ENCODE results near the gene C3orf18. TPM values are rescaled to one million over a fixed set of nuclear protein-coding genes. Genes with fewer than 3 reads are reported as not detected.

The C3orf18 gene
- total and polyA plus RNA-seq, 12 donors, result 6.6 to 44.3 (median 14.7) TPM

DNA sequence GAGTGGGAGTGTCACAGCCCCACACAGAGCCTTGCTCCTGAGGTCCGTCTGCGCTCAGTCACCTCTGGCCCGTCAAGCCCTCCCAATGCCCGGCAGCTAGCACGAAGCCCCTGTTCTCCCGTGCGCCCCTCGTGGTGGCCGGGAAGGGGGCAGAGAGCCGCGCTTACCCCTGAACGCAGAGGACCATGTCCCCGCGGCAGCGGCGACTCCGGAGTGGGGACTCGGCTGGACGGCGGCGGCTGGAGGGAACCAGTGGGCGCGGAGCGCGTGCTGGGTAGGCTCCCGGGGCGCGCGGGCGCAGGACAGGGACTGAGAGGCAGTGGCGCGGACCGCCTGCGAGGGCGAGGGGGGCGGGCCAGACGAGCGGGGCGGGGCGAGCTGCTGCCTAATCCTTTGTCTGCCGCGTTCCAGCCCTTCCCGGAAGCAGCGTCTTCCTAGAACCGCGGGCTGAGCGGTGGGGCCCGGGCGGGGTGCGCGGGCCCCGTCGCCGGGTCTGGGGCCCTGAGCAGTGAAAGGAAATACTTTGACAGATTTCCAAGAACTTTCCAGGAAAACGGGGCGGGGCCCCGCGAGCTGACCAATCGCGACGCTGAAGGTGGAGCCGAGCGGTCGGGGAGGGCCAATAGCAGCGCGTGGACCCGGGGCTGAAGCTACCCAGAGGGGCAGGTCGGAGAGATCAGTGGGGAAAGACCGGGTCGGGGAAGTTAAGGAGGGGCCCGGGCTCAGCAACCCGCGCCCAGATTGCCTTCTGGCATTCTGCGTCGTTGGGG, 44.1 kb upstream of the C3orf18 start, which contains the start of gene CISH:
Gene CISH, minus strand, starts transcription at position 311 of the 770 bp plus-strand sequence. Its CDS starts 124 bp downstream, at position 187.
- peaks cover 0 to 11% of the 10 kb centered on the region in 2 donors for H3K36me3 ChIP-seq (replicated peaks in 1 of 2)
- intact Hi-C loops (cut with DNase I), result loop anchor here (2.0 to 10.0 kb wide), 3 partner anchors 39 to 763 kb away; no protein-coding TSS in a partner anchor
- 0 to 1% (median 0%) methylated on average over 6 to 75 of the region's 75 CpGs for WGBS, 4 donors
- TF ChIP-seq, protein P1, sequence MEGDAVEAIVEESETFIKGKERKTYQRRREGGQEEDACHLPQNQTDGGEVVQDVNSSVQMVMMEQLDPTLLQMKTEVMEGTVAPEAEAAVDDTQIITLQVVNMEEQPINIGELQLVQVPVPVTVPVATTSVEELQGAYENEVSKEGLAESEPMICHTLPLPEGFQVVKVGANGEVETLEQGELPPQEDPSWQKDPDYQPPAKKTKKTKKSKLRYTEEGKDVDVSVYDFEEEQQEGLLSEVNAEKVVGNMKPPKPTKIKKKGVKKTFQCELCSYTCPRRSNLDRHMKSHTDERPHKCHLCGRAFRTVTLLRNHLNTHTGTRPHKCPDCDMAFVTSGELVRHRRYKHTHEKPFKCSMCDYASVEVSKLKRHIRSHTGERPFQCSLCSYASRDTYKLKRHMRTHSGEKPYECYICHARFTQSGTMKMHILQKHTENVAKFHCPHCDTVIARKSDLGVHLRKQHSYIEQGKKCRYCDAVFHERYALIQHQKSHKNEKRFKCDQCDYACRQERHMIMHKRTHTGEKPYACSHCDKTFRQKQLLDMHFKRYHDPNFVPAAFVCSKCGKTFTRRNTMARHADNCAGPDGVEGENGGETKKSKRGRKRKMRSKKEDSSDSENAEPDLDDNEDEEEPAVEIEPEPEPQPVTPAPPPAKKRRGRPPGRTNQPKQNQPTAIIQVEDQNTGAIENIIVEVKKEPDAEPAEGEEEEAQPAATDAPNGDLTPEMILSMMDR (IDR thresholded peaks at IDR 0.05), result peak in 5 of 6 experiments; percentile 13 to 45 (median 17)
- peak; percentile 62 to 69 for TF ChIP-seq POLR2A (IDR thresholded peaks at IDR 0.05)
- peaks cover 7 to 36% of the 10 kb centered on the region in 2 donors for H3K4me1 ChIP-seq (replicated peaks in 1 of 2)
- no peaks in the 10 kb centered on the region for H3K27me3 ChIP-seq
- peak; percentile 95 to 97 (median 96) for DNase-seq
- peak within 1 kb of the TSS; percentile 10 to 79 (median 44) for H3K4me3 ChIP-seq
- peak within 1 kb of the TSS in 4 of 5 donors; percentile 43 to 83 (median 78) for H3K27ac ChIP-seq
- no peaks in the 10 kb centered on the region for H3K9me3 ChIP-seq (replicated peaks in 1 of 3)

DNA sequence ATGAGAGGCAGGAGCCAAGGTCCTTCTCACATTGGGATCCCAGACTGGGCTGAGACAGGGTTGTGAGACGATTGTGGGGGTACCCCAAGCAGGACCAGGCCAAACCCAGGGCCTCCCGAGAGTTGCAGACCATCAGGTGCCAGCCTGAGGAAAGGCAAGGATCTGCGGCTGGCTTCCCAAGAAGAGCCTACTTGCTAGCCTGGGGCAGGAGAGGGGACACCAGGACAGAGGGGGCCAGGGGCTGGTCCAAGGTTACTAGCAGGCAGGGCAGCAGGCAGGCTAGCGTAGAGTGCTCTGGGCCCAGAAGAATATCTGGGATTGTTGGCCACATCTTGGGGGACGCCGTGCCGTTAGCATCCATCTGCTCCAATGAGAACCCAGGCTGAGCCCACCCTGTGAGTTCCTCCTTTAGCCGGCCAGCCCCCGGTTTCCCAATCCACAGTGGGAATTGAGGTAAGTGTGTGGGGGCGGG, 43.5 kb upstream of the C3orf18 start:
- H3K4me3 ChIP-seq, result peak overlapping the region; percentile 10 to 79 (median 44)
- intact Hi-C loops (cut with DNase I), result loop anchor here (5.0 to 10.0 kb wide), 2 partner anchors 94 to 764 kb away; no protein-coding TSS in a partner anchor
- no peak for DNase-seq
- no peaks in the 10 kb centered on the region for H3K27me3 ChIP-seq
- H3K27ac ChIP-seq, result peak overlapping the region in 4 of 5 donors; percentile 43 to 83 (median 78)
- WGBS, 4 donors, result 7 to 28% (median 24%) methylated on average over 5 to 10 of the region's 10 CpGs
- peaks cover 7 to 30% of the 10 kb centered on the region in 2 donors for H3K4me1 ChIP-seq (replicated peaks in 1 of 2)
- peaks cover 0 to 17% of the 10 kb centered on the region in 2 donors for H3K36me3 ChIP-seq (replicated peaks in 1 of 2)
- TF ChIP-seq, protein P1 (IDR thresholded peaks at IDR 0.05), result no peak
- TF ChIP-seq POLR2A (IDR thresholded peaks at IDR 0.05), result no peak
- H3K9me3 ChIP-seq (replicated peaks in 1 of 3), result no peaks in the 10 kb centered on the region

DNA sequence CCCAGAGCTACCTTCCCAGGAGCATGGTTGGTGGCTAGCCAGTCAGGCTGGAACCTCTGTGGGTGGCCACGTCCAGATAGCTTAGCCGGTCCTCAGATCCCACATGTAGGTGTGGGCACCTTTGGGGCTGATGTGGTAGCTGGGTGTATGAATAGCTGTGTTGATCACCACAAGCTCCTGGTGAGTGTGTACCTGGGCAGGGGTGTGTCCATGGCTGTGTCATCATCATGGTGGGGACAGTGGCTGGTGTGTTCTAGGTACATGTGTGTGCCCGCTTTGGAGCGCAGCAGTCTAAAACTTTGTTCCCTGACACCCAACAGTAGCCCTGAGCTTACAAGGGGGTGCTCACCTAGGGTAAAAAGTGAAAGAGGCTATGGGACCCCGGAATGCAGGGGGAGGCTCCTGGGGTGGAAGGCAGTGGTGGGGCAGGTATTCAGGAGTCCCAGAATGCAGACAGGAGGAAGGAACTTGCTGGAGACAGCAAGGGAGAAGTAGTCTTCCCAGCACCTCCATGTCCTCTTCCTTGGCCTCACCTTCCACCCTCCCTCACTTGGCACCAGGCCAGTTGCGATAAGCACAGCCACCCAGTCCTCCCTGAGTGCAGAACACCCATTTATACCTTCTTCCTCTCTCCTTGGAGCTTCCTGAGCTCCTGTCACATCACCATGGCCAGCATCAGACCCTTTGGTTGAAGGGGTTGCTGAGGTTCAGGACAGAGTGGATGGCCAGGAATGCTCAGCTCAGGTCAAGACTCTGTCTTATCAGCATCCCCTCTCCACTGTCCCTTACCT, 42.8 kb upstream of the C3orf18 start:
- intact Hi-C loops (cut with DNase I), result loop anchor here (5.0 to 10.0 kb wide), 2 partner anchors 93 to 764 kb away; no protein-coding TSS in a partner anchor
- WGBS, 4 donors, result 57 to 83% (median 73%) methylated on average over 4 to 6 of the region's 6 CpGs
- Histone ChIP-seq H3K27ac (peak overlapping the region in 3 of 5 donors; percentile 78 to 83 (median 78)), H3K4me1 (replicated peaks in 1 of 2) (peaks cover 7 to 29% of the 10 kb centered on the region in 2 donors), H3K9me3 (replicated peaks in 1 of 3) (no peaks in the 10 kb centered on the region), H3K4me3 (peak overlapping the region in 2 of 4 donors; percentile 68 to 79), H3K27me3 (no peaks in the 10 kb centered on the region), H3K36me3 (replicated peaks in 1 of 2) (peaks cover 0 to 18% of the 10 kb centered on the region in 2 donors)
- peak in 3 of 7 donors; percentile 50 to 51 (median 51) for DNase-seq
- TF ChIP-seq, protein P1 (IDR thresholded peaks at IDR 0.05), result no peak
- no peak for TF ChIP-seq POLR2A (IDR thresholded peaks at IDR 0.05)

All from adrenal gland (tissue), 12 donors.